Panc1 (cell line): ENCODE results near the gene B4GALT5. TPM values are rescaled to one million over a fixed set of nuclear protein-coding genes. Genes with fewer than 3 reads are reported as not detected.

Experiments used
- ATAC-seq: fragments of 200-7000 bp; cut with Tn5 transposase; 2 replicates; pipeline ENCODE4 v1.9.1; 2020; ENCODE audit warnings: mild to moderate bottlenecking, moderate library complexity
- BruUV-seq: library from RNA; stranded (reverse); fragments of 400-500 nt; replicated peaks from 2 replicates; lab custom pipeline; 2021; lab: Mats Ljungman, UMichigan
- CTCF ChIA-PET: fragments of 300-600 bp; sonication (Branson Sonifier 250); formaldehyde crosslinking; loops from one replicate; lab custom pipeline; 2022; ENCODE audit warnings: antibody characterized with exemption; lab: Charles Lee
- POLR2A ChIA-PET: fragments of 300-600 bp; sonication (Branson Sonifier 250); formaldehyde crosslinking; loops from one replicate; lab custom pipeline; 2022; ENCODE audit warnings: antibody characterized with exemption; lab: Charles Lee
- DNase-seq: peaks from one replicate; pipeline ENCODE4 v3.0.0-alpha.2; 2010; ENCODE audit warnings: low read depth, low spot score
- H3K27ac ChIP-seq: 2 replicates; pipeline ENCODE4 v1.5.1; 2011; ENCODE audit warnings: mild to moderate bottlenecking, low read length, inconsistent platforms
- H3K27me3 ChIP-seq: fragments of 200-500 bp; sonication (Bioruptor generic); 2 replicates; pipeline ENCODE4 v1.6.0; 2014; ENCODE audit warnings: low read length, inconsistent platforms; ENCODE audit not compliant: control insufficient read depth, insufficient read depth
- H3K36me3 ChIP-seq: fragments of 200-500 bp; sonication (Bioruptor generic); 2 replicates; pipeline ENCODE4 v1.5.1; 2014; ENCODE audit warnings: inconsistent platforms, mild to moderate bottlenecking, low read length, moderate library complexity; ENCODE audit not compliant: control insufficient read depth, insufficient read depth
- H3K4me1 ChIP-seq: 2 replicates; pipeline ENCODE4 v1.5.1; 2011; ENCODE audit warnings: inconsistent platforms, mild to moderate bottlenecking, low read length, moderate library complexity; ENCODE audit not compliant: control insufficient read depth, insufficient read depth
- H3K4me3 ChIP-seq, 2 experiments: 2 replicates each; pipeline ENCODE4 v1.5.1; 2011 to 2012; ENCODE audit warnings: low read depth in 2 of 2, low read length in 2 of 2, mild to moderate bottlenecking in 2 of 2, inconsistent platforms in 1 of 2, moderate library complexity in 1 of 2
- H3K9me3 ChIP-seq: fragments of 200-500 bp; sonication (Bioruptor generic); 2 replicates; pipeline ENCODE4 v1.5.1; 2014; ENCODE audit warnings: low read depth, mild to moderate bottlenecking, inconsistent platforms, low read length, moderate library complexity; ENCODE audit not compliant: control insufficient read depth, insufficient read depth
- POLR2AphosphoS5 ChIP-seq: IDR thresholded peaks from 2 replicates; pipeline ENCODE4 v1.6.1; 2012; ENCODE audit warnings: mild to moderate bottlenecking, low read depth, low read length, moderate library complexity
- SIN3A ChIP-seq: IDR thresholded peaks from 2 replicates; pipeline ENCODE4 v1.6.1; 2012; ENCODE audit warnings: low read depth, mild to moderate bottlenecking, low read length, moderate library complexity, borderline replicate concordance; ENCODE audit not compliant: insufficient read depth
- TCF7L2 ChIP-seq: IDR thresholded peaks from 2 replicates; pipeline ENCODE4 v1.6.1; 2011; ENCODE audit warnings: mild to moderate bottlenecking, low read depth, low read length, inconsistent platforms
- in situ Hi-C: cut with HindIII; loops from 2 replicates; pipeline ENCODE4 v1.10.0; 2016; ENCODE audit warnings: low sequenced_read_pairs, low pct_unique_long_range_greater_than_20kb
- intact Hi-C: fragments of 100-400 bp; cut with micrococcal nuclease; formaldehyde crosslinking; loops from one replicate; pipeline ENCODE4 v1.10.0; 2022; ENCODE audit not compliant: unreplicated experiment
- total RNA-seq: library from RNA; stranded (reverse); gene quantifications from one replicate; pipeline ENCODE4 v1.2.1, GENCODE V29; 2021; ENCODE audit not compliant: unreplicated experiment
- TF ChIP-seq, protein P1 (sequence below): fragments of 450-650 bp; IDR thresholded peaks from 2 replicates; pipeline ENCODE4 v1.5.1; 2017; ENCODE audit warnings: mild to moderate bottlenecking
- TF ChIP-seq, protein P2 (sequence below), 2 experiments: IDR thresholded peaks; 2 replicates each; pipeline ENCODE4 v1.6.1; 2011 to 2012; ENCODE audit warnings: low read depth in 2 of 2, control low read depth in 1 of 2, low read length in 1 of 2, mild to moderate bottlenecking in 1 of 2, moderate library complexity in 1 of 2; ENCODE audit not compliant: insufficient read depth in 1 of 2

Gene B4GALT5
- total RNA-seq, 1 experiment from 2014 or later: 40.0 TPM

- DNase-seq: no peak
- no peaks in the 10 kb centered on the region for H3K9me3 ChIP-seq
- peak overlapping the region; percentile 84; the same call in 1 of the 2 replicates for H3K27ac ChIP-seq
- peak; percentile 57; the same call in 1 of the 2 replicates for ATAC-seq
- no peaks in the 10 kb centered on the region for H3K27me3 ChIP-seq
- intact Hi-C loops: no loop called here
- ChIA-PET POLR2A (interaction anchor here (0.6 kb wide), 1 partner anchor 291 kb away, joined by 6 read pairs; no protein-coding TSS in a partner anchor), CTCF (no interaction called here)
- H3K4me1 ChIP-seq: peaks cover 61% of the 10 kb centered on the region
- no TSS peak for BruUV-seq
- no peaks in the 10 kb centered on the region for H3K36me3 ChIP-seq
- no peak for TF ChIP-seq SIN3A
- no peak for TF ChIP-seq TCF7L2
- TF ChIP-seq POLR2AphosphoS5: no peak
- TF ChIP-seq, protein P1, sequence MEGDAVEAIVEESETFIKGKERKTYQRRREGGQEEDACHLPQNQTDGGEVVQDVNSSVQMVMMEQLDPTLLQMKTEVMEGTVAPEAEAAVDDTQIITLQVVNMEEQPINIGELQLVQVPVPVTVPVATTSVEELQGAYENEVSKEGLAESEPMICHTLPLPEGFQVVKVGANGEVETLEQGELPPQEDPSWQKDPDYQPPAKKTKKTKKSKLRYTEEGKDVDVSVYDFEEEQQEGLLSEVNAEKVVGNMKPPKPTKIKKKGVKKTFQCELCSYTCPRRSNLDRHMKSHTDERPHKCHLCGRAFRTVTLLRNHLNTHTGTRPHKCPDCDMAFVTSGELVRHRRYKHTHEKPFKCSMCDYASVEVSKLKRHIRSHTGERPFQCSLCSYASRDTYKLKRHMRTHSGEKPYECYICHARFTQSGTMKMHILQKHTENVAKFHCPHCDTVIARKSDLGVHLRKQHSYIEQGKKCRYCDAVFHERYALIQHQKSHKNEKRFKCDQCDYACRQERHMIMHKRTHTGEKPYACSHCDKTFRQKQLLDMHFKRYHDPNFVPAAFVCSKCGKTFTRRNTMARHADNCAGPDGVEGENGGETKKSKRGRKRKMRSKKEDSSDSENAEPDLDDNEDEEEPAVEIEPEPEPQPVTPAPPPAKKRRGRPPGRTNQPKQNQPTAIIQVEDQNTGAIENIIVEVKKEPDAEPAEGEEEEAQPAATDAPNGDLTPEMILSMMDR: no peak
- TF ChIP-seq, protein P2, sequence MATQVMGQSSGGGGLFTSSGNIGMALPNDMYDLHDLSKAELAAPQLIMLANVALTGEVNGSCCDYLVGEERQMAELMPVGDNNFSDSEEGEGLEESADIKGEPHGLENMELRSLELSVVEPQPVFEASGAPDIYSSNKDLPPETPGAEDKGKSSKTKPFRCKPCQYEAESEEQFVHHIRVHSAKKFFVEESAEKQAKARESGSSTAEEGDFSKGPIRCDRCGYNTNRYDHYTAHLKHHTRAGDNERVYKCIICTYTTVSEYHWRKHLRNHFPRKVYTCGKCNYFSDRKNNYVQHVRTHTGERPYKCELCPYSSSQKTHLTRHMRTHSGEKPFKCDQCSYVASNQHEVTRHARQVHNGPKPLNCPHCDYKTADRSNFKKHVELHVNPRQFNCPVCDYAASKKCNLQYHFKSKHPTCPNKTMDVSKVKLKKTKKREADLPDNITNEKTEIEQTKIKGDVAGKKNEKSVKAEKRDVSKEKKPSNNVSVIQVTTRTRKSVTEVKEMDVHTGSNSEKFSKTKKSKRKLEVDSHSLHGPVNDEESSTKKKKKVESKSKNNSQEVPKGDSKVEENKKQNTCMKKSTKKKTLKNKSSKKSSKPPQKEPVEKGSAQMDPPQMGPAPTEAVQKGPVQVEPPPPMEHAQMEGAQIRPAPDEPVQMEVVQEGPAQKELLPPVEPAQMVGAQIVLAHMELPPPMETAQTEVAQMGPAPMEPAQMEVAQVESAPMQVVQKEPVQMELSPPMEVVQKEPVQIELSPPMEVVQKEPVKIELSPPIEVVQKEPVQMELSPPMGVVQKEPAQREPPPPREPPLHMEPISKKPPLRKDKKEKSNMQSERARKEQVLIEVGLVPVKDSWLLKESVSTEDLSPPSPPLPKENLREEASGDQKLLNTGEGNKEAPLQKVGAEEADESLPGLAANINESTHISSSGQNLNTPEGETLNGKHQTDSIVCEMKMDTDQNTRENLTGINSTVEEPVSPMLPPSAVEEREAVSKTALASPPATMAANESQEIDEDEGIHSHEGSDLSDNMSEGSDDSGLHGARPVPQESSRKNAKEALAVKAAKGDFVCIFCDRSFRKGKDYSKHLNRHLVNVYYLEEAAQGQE (IDR thresholded peaks at IDR 0.05; ENCODE audit: insufficient read depth in 1 of 2, low read depth in 2 of 2, low read length in 1 of 2): no peak
- in situ Hi-C loops: no loop called here
- no peak overlapping the region for H3K4me3 ChIP-seq
Measured at GRCh38 chr20:49699200-49699992, 14.3 kb downstream of the B4GALT5 start.

DNA sequence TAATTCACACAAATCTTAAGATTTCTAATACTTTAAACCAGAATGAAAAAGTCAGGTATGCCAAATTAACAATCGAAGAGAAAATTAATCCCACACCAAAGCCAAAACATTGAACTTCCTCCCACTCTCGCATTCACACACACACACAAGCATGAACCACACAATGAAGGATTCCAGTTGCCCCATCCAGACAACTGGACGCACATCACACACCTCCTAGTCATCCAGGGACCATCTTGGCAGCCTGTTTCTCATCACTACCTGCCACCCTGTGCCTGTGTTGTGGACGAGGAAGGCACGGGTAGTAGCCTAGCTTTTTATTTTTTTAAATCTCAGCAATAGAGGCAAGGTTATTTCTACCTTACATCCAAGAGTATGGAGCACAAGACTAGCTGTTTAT is 15.2 kb downstream of the B4GALT5 start:
- Histone ChIP-seq H3K4me1 (peaks cover 61% of the 10 kb centered on the region), H3K36me3 (no peaks in the 10 kb centered on the region), H3K4me3 (no peak overlapping the region), H3K9me3 (no peaks in the 10 kb centered on the region), H3K27ac (peak overlapping the region; percentile 17; the same call in 1 of the 2 replicates), H3K27me3 (no peaks in the 10 kb centered on the region)
- ChIA-PET CTCF (no interaction called here), POLR2A (interaction anchor here (0.6 kb wide), 1 partner anchor 291 kb away, joined by 6 read pairs; no protein-coding TSS in a partner anchor)
- ATAC-seq (no peak), DNase-seq (no peak)
- no peak for TF ChIP-seq POLR2AphosphoS5
- TF ChIP-seq TCF7L2: no peak
- TF ChIP-seq, protein P1: no peak
- TF ChIP-seq, protein P2 (IDR thresholded peaks at IDR 0.05; ENCODE audit: insufficient read depth in 1 of 2, low read depth in 2 of 2, low read length in 1 of 2): no peak
- TF ChIP-seq SIN3A: no peak
- intact Hi-C loops: no loop called here
- in situ Hi-C loops: no loop called here
- no TSS peak for BruUV-seq
